IMR-90 (cell line): ENCODE measurements around the gene FERMT3. TPM values are rescaled to one million over a fixed set of nuclear protein-coding genes. Genes with fewer than 3 reads are reported as not detected.
"Not testable (repeated sequence)": the region's sequence is repeated elsewhere in the genome, so short reads cannot be mapped to it uniquely, and the experiment has no call there.

ENCODE experiments used
- ATAC-seq: fragments of 200-7000 bp; cut with Tn5 transposase; 2 replicates; pipeline ENCODE4 v1.9.1; 2020; ENCODE audit warnings: low read depth, mild to moderate bottlenecking, moderate library complexity
- BruUV-seq: library from RNA; stranded (reverse); fragments of 400-500 nt; replicated peaks from 2 replicates; lab custom pipeline; 2021; lab: Mats Ljungman, UMichigan
- CTCF ChIA-PET: fragments of 300-600 bp; formaldehyde crosslinking; extraction: SDS; loops from one replicate; lab custom pipeline; 2021; ENCODE audit warnings: antibody characterized with exemption; lab: Yijun Ruan, JAX
- POLR2A ChIA-PET: fragments of 300-600 bp; sonication (Branson Sonifier 250); formaldehyde crosslinking; loops from one replicate; lab custom pipeline; 2022; ENCODE audit warnings: antibody characterized with exemption; ENCODE audit not compliant: unreplicated experiment; lab: Charles Lee
- DNase-seq: peaks from one replicate; pipeline ENCODE4 v3.0.0; 2013
- H2AFZ ChIP-seq: replicated peaks from 2 replicates; pipeline ENCODE3; 2013; ENCODE audit warnings: low read length, mild to moderate bottlenecking; ENCODE audit not compliant: poor library complexity
- H2AK5ac ChIP-seq: 2 replicates; pipeline ENCODE4 v1.6.1; 2013; ENCODE audit warnings: low read depth, low read length, inconsistent platforms
- H2AK9ac ChIP-seq: replicated peaks from 2 replicates; pipeline ENCODE3; 2013; ENCODE audit warnings: mild to moderate bottlenecking, low read depth, low read length, moderate library complexity; ENCODE audit not compliant: poor library complexity
- H2BK120ac ChIP-seq: 2 replicates; pipeline ENCODE4 v1.6.1; 2013; ENCODE audit warnings: low read depth, low read length, inconsistent platforms
- H2BK15ac ChIP-seq: 3 replicates; pipeline ENCODE4 v1.6.1; 2013; ENCODE audit warnings: low read depth, low read length, inconsistent platforms
- H2BK20ac ChIP-seq: 2 replicates; pipeline ENCODE4 v1.6.1; 2013; ENCODE audit warnings: low read depth, mild to moderate bottlenecking, inconsistent platforms, low read length, moderate library complexity
- H2BK5ac ChIP-seq: 2 replicates; pipeline ENCODE4 v1.6.1; 2013; ENCODE audit warnings: mild to moderate bottlenecking, low read depth, low read length, inconsistent platforms; ENCODE audit not compliant: poor library complexity, severe bottlenecking
- H3K14ac ChIP-seq: replicated peaks from 2 replicates; pipeline ENCODE4 v1.6.1; 2013; ENCODE audit warnings: low read depth, low read length, inconsistent platforms
- H3K18ac ChIP-seq: 2 replicates; pipeline ENCODE4 v1.6.1; 2013; ENCODE audit warnings: low read depth, low read length, control low read depth
- H3K23ac ChIP-seq: 2 replicates; pipeline ENCODE4 v1.6.1; 2013; ENCODE audit warnings: low read depth, low read length, inconsistent platforms
- H3K27ac ChIP-seq: 2 replicates; pipeline ENCODE4 v1.5.1; 2013; ENCODE audit warnings: mild to moderate bottlenecking, control low read depth, low read length; ENCODE audit not compliant: insufficient read depth
- H3K27me3 ChIP-seq: 2 replicates; pipeline ENCODE4 v1.6.1; 2013; ENCODE audit warnings: low read length; ENCODE audit not compliant: control insufficient read depth, insufficient read depth
- H3K36me3 ChIP-seq: 2 replicates; pipeline ENCODE4 v1.6.1; 2013; ENCODE audit warnings: low read length, mixed read lengths; ENCODE audit not compliant: control insufficient read depth, insufficient read depth
- H3K4ac ChIP-seq: 2 replicates; pipeline ENCODE4 v1.6.1; 2013; ENCODE audit warnings: low read depth, low read length, inconsistent platforms
- H3K4me1 ChIP-seq: 2 replicates; pipeline ENCODE4 v1.6.1; 2013; ENCODE audit warnings: low read length, mixed read lengths; ENCODE audit not compliant: control insufficient read depth, insufficient read depth
- H3K4me2 ChIP-seq: 2 replicates; pipeline ENCODE4 v1.6.1; 2013; ENCODE audit warnings: low read depth, mild to moderate bottlenecking, control low read depth, low read length, moderate library complexity
- H3K4me3 ChIP-seq: 2 replicates; pipeline ENCODE4 v1.5.1; 2013; ENCODE audit warnings: low read depth, mild to moderate bottlenecking, control low read depth, low read length, moderate library complexity; ENCODE audit not compliant: insufficient read depth
- H3K56ac ChIP-seq: 2 replicates; pipeline ENCODE4 v1.6.1; 2013; ENCODE audit warnings: low read length, inconsistent platforms; ENCODE audit not compliant: insufficient read depth; ENCODE audit errors: extremely low read depth
- H3K79me1 ChIP-seq, 2 experiments: 2 replicates each; pipeline ENCODE4 v1.6.1; 2013; ENCODE audit warnings: low read length in 2 of 2, inconsistent platforms in 1 of 2, low read depth in 1 of 2
- H3K9ac ChIP-seq: 2 replicates; pipeline ENCODE4 v1.6.1; 2013; ENCODE audit warnings: low read depth, low read length, control low read depth
- H3K9me1 ChIP-seq: 2 replicates; pipeline ENCODE4 v1.6.1; 2013; ENCODE audit warnings: low read length, inconsistent platforms; ENCODE audit not compliant: insufficient read depth
- H3K9me3 ChIP-seq: 2 replicates; pipeline ENCODE4 v1.6.1; 2013; ENCODE audit warnings: low read length; ENCODE audit not compliant: control insufficient read depth, insufficient read depth
- H4K20me1 ChIP-seq: 2 replicates; pipeline ENCODE4 v1.6.1; 2013; ENCODE audit warnings: low read length, inconsistent platforms; ENCODE audit not compliant: insufficient read depth
- H4K5ac ChIP-seq: 2 replicates; pipeline ENCODE4 v1.6.1; 2013; ENCODE audit warnings: mild to moderate bottlenecking, low read depth, low read length, control low read depth
- H4K8ac ChIP-seq, 2 experiments: 2 replicates each; pipeline ENCODE4 v1.6.1; 2013; ENCODE audit warnings: low read depth in 2 of 2, low read length in 2 of 2, control low read depth in 1 of 2, inconsistent platforms in 1 of 2
- H4K91ac ChIP-seq: 2 replicates; pipeline ENCODE4 v1.6.1; 2013; ENCODE audit warnings: low read depth, low read length, inconsistent platforms; ENCODE audit not compliant: insufficient read depth
- MXI1 ChIP-seq: IDR thresholded peaks from 2 replicates; pipeline ENCODE4 v1.6.1; 2012; ENCODE audit warnings: low read depth, mild to moderate bottlenecking, low read length, moderate library complexity, borderline replicate concordance
- WGBS, 2 experiments: methylation state at CpG; one replicate each; pipeline versions ENCODE4 v1.1.5 to v1.1.7; 2013; ENCODE audit warnings: missing lambda C conversion rate in 2 of 2; ENCODE audit not compliant: insufficient read length in 1 of 2; ENCODE audit errors: extremely low coverage in 2 of 2; 5-methylcytosine and 5-hydroxymethylcytosine counted together
- dilution Hi-C: fragments of 300-500 bp; cut with HindIII; formaldehyde crosslinking; loops from one replicate; pipeline ENCODE4 v1.14.3; 2018; ENCODE audit warnings: low sequenced_read_pairs; ENCODE audit not compliant: unreplicated experiment
- in situ Hi-C: fragments of 300-500 bp; cut with MboI; formaldehyde crosslinking; loops from 3 replicates; pipeline ENCODE4 v1.14.3; 2019; ENCODE audit warnings: low sequenced_read_pairs, inconsistent platforms, mixed read lengths
- intact Hi-C: fragments of 100-400 bp; cut with micrococcal nuclease; formaldehyde crosslinking; loops from 2 replicates; pipeline ENCODE4 v1.10.0; 2022
- polyA plus RNA-seq, 3 experiments: library from polyadenylated mRNA; depleted of rRNA; stranded (reverse); fragments of >200 nt; gene quantifications; 2 replicates each; pipeline ENCODE4 v1.2.3, GENCODE V29; 2012; ENCODE audit warnings: low replicate concordance in 1 of 3
- total RNA-seq: library from RNA; depleted of rRNA; stranded (reverse); fragments of >200 nt; gene quantifications from 2 replicates; pipeline ENCODE4 v1.2.3, GENCODE V29; 2012

The FERMT3 gene
- total and polyA plus RNA-seq, 2 of the 4 experiments (the other 2 are of a cell fraction): 0.36 to 2.3 TPM

DNA sequence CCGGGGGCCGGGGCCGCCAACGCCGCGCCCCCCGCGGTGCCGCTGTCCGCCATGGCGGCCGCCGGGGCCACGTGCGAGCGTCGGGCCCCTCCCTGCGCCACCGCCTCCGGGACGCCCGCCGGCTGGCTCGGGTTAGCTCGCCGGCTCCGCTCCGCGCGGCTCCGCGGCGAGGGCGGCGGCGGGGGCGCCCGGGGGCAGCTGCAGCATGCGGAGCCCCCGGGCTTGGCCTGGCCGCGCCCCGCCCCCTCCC is 40.0 kb downstream of the FERMT3 start:
- H3K14ac ChIP-seq, H3K4me1 ChIP-seq, H3K56ac ChIP-seq, H2BK5ac ChIP-seq, H3K18ac ChIP-seq, H2BK20ac ChIP-seq, H2BK15ac ChIP-seq, H3K9me1 ChIP-seq, H3K9ac ChIP-seq, H3K4me2 ChIP-seq, intact Hi-C loops, DNase-seq, H2AFZ ChIP-seq, in situ Hi-C loops, H2AK9ac ChIP-seq, H3K9me3 ChIP-seq, H3K4ac ChIP-seq, H4K91ac ChIP-seq, H2AK5ac ChIP-seq, H4K5ac ChIP-seq, dilution Hi-C loops, H3K27me3 ChIP-seq, BruUV-seq, H4K8ac ChIP-seq, H3K23ac ChIP-seq, H2BK120ac ChIP-seq: not testable (repeated sequence)
- ChIA-PET POLR2A (interaction anchor here (1.2 kb wide), 1 partner anchor 23 kb away, joined by 3 read pairs; no protein-coding TSS in a partner anchor), CTCF (interaction anchor here (2.1 kb wide), 1 partner anchor 54 kb away, joined by 7 read pairs; no protein-coding TSS in a partner anchor)
- ATAC-seq: peak; percentile 4; the same call in 1 of the 2 replicates
- peaks cover 26% of the 10 kb centered on the region for H4K20me1 ChIP-seq
- H3K79me1 ChIP-seq: peaks cover 8 to 35% of the 10 kb centered on the region in 2 experiments; a peak in 3 of 4 replicates
- H3K27ac ChIP-seq: peak overlapping the region; percentile 98; the same call in 1 of the 2 replicates
- H3K4me3 ChIP-seq: peak overlapping the region; percentile 95
- WGBS, 2 experiments: no CpG with 5 or more reads among the region's 43 CpGs
- peaks cover 12% of the 10 kb centered on the region for H3K36me3 ChIP-seq
- peak; percentile 50; the same call in 1 of the 2 replicates for TF ChIP-seq MXI1
